HPDE6-E6E7 (cell line): Measurements from ENCODE around the gene CD244.

Experiments used
- DNase-seq: peaks from one replicate; pipeline ENCODE4 v3.0.0; 2011; ENCODE audit warnings: missing footprints; ENCODE audit errors: extremely low spot score

CD244 gene

DNA sequence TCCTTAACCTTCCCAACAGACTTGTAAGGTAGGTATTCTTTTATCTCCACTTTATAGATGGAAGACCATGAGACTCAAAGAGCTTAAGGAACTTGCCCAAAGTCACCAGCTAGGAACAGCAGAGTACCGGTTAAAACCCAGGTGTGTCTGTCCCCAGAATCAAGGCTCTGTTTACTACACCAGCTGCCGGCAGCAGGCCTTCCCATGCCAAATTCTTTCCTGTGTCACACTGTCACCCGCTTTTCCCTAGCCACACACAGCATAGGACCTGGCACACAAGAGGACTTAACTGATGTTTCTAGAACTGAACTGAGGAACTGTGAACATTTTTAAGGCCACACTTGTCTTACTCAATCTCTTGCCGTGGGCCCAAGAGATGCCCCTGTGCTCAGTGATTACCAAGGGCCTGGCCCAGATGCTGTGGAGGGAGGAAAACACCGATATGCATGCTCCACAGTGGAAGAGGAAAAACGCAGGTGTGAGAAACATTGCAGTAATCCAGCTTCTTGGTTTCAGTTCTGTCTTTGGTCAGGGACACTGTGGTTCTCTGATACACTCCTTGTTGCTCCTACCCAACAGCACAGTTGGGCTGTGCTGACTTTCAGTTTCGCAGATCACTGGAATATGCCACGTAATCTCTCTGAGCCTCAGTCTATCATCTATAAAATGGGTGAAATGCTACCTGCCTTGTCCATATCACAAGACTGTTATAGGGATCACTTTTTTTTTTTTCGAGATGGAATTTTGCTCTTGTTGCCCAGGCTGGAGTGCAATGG, 80.6 kb downstream of the CD244 start:
- no peak for DNase-seq

DNA sequence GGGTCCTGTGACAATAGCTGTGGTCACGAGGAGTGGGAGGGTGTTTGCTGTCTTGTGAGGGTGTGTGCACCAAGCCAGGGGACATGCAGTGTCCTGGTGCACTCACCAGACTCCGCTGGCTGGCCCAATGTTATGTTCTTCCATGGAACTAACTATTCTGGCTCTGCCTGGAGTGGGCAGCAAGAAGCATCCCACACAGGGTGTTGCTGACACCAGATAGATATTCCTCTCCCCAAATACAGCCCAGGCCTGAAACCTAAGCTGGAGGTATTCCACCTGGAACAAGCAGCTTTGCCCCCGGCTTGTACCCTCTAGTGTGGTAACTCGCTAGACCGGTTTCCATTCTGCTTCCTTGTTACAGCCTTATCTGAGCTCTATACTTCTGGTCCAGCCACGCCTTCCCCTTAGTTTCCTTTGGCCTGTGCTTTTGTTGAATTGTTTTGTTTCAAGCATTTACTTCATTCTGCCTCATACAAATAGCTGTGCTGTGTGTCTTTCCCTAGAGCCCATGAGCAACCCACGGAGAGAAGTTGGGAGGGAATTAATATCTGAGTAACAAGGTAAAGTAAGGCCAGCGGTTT, 81.4 kb downstream of the CD244 start:
- DNase-seq = peak; percentile 59

DNA sequence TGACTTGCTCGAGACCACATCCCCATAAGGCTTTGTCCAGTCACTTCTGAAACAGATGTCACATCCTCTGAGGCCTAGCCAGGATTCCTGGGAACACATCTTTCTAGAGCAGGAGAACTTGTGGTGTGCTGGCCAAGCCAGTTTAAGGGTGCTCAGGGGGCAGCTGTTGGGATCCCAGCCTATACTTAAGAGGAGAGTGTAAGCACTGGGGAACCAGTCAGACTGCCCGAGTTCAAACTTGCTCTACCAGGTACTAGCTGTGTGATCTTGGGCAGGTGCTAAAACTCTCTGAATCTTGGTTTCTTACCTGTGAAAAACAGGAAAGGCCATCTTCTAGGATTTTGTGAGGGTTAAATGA, 82.3 kb downstream of the CD244 start:
- no peak for DNase-seq
